HG03103 (cell line): ENCODE results near the gene TSPAN5.

Experiments used
- ATAC-seq: cut with Tn5 transposase; IDR thresholded peaks from one replicate; pipeline ENCODE4 v1.9.1; 2021; ENCODE audit warnings: low read depth; ENCODE audit not compliant: unreplicated experiment

TSPAN5 gene

DNA sequence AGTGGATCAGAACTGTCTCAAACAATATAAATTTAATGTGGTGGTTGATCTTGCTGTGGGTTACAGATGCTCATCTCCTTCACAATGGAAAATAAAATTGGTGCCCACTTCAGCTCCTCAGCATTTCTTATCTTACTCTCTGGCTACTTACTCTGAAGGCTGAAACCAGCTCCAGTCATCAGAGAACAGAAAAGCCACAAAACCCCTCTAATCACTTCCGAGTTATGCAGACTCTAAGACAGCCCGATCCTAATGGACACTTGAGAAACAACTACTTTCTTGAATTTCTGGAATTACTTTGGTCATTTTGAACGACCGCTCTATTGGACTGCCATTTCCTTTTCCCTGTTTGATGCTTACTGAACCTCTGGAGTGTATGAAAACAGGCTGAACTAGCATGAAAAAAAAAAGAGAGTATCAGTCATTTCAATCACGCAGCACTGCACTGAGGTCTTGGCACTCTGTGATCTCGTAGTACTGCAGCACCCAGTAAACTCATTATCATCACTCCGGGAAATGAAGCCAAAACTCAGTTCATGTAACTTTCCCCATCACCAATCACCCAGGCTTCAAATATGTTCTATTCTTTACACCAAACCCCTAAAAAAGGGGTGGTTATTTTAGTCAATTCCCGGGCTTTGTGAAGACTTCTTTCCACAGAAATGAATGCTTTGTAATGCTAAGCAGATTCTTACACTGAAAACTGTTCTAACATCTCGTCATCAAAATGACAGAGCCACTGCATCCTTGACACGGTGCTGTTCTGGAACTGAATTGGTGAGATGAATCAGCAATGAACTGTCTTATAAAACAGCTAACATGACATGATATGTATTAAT lies 54.5 kb downstream of the TSPAN5 start:
- no peak for ATAC-seq

GRCh38 chr4:98602270-98602669 lies 56.1 kb downstream of the TSPAN5 start:
- no peak for ATAC-seq

- no peak for ATAC-seq
Observed at GRCh38 chr4:98601708-98602107, 56.7 kb downstream of the TSPAN5 start.

GRCh38 chr4:98599617-98600205 lies 58.7 kb downstream of the TSPAN5 start:
- no peak for ATAC-seq

- no peak for ATAC-seq
Observed at GRCh38 chr4:98586962-98587354, 71.5 kb downstream of the TSPAN5 start.

GRCh38 chr4:98586291-98586961 lies 72.0 kb downstream of the TSPAN5 start:
- ATAC-seq = no peak

DNA sequence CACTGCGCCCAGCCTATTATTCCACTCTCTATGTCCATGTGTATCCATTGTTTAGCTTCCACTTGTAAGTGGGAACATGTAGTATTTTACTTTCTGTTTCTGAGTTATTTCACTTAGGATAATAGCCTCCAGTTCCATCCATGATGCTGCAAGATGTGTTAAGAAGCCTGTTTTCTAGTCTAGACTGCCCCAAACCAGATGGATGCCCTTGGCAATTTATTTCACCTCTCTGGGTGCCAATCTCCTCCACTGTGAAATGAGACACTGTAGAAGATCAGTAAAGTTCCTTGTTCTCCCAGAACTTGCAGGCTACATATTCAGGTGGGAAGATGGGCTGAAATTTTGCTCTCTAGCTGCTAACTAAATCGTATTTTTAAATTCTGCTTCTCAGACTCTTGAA lies 72.8 kb downstream of the TSPAN5 start:
- no peak for ATAC-seq

DNA sequence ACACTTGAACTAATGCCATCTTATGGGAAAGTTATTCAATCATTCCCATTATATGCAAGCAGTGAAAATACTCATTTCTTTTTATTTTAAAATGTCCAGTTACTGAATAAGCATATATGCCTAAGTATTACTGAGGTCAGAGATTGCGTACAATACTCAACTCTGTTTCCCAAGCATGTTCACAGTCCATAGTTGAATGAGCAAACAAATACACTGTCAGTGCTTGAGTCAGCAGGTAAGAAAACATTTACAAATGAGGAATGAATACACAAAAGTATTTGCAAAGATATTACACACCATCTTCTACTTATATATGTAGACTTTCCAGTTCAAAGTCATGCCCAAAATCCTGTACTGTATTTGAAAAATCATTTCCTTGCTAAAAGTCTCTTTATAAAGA lies 74.1 kb downstream of the TSPAN5 start:
- no peak for ATAC-seq

DNA sequence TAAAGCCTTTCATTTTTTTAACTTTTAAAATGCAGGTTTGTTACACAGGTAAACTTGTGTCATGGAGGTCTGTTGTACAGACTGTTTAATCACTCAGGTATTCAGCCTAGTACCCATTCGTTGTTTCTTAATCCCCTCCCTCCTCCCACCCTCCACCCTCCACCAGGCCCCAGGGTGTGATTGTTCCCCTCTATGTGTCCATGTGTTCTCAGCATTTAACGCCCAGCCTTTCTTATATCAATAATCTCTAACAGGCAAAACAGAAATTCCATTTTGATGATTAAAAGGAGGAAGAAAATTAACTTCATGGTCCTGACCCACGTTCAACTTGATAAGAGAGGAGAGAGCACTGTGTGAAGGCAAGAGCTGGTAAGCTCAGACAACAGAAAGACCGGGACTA lies 75.1 kb downstream of the TSPAN5 start:
- no peak for ATAC-seq

GRCh38 chr4:98581126-98581525 lies 77.3 kb downstream of the TSPAN5 start:
- no peak for ATAC-seq

DNA sequence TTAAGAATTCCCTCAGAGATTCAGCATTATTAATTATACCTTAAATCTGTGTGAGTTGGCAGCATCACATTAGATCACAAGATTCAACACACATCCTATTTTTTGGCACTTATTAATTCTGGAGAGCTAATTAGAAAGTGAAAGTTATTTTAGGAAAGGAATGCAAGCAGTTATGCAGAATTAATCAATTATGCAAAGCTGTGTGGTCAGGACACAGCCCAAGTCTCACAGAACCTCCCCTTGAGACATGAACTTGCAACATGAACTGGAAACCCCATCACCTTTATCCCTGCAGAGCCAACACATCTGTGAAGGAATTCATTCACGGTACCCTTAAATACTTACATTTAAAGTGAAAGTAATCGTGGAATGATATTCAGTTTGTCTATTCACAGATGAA lies 80.5 kb downstream of the TSPAN5 start:
- no peak for ATAC-seq

DNA sequence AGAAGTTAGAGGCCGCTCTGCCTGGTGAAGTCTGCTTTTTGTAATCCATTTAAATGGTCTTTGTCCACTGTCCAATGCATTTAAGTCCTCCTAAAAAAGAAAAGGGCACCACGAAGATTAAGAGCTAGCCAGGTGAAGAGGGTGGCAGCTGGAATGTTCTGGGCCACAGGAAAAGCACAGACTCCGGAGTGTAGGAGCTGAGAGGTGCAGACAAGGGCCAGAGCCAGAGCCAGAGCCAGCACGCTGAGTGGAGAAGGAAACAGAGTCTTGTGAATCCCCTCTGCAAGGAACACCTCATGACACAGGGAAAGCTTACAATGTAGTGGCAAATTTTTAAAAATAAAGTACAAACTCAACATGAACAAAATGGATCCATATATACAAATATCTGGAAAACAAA lies 83.6 kb downstream of the TSPAN5 start:
- no peak for ATAC-seq

DNA sequence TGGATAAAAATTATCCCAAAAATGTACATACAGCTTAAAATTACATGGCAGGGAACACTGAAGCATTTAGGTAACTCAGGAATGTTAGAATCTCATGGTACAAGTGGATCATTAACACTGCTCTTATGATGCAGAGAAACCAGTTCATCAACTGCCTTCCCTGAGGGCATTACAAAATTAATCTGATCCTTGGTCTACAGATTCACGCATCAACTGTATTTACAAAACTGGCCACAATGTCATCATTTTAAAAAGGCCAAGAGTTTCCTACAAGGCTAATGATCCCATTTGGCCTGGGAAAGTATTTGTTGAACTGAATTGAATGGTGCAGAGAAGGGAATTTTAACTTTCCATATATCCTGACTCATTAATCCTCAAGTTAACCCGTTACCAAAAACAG lies 84.6 kb downstream of the TSPAN5 start:
- no peak for ATAC-seq

DNA sequence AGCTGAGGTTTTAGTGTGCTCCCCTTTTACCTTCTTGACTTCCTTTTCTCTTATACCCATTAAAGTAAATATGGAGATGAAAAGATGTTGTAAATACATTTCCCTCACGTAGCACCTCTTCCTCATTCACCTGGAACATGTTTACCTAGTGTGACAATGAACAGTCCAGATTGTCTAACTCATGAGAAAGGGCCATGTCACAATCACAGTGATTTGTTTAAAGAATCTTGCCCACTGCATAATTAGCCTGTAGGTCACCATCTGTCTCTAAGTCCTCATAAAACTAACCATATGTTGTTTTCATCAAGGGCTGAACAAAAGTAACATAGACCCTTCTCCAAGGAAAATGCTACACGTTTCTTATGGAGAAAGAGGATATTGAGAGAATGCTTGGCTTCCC lies 85.7 kb downstream of the TSPAN5 start:
- no peak for ATAC-seq

DNA sequence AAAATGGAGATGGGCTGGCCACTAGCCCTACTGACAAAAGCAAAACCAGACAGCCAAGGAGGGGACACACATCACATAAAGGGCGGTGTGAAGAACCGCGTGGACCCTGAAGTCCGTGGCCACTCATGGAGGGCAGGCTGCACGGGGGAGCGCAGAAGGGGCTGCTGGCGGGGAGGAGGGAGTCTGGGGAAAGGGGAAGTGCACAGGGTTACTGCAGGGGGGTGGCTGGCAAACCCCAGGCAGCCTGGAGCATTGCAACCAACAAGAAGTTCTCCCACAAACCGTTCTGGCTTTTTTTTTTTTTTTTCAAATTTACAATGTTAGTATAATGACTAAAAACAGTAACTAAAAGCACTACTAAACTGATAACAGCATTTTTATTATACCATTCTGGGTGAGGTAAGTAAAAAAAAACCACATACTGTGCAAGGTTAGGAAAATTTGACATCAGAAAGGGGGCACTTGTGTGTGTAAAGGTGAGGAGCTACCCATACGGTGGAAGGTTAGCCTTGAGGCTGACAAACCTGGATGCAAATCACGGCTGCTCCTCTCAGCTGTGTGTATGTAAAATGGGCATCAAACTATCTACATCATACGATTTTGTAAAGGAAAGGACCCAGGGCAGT lies 87.1 kb downstream of the TSPAN5 start:
- no peak for ATAC-seq

DNA sequence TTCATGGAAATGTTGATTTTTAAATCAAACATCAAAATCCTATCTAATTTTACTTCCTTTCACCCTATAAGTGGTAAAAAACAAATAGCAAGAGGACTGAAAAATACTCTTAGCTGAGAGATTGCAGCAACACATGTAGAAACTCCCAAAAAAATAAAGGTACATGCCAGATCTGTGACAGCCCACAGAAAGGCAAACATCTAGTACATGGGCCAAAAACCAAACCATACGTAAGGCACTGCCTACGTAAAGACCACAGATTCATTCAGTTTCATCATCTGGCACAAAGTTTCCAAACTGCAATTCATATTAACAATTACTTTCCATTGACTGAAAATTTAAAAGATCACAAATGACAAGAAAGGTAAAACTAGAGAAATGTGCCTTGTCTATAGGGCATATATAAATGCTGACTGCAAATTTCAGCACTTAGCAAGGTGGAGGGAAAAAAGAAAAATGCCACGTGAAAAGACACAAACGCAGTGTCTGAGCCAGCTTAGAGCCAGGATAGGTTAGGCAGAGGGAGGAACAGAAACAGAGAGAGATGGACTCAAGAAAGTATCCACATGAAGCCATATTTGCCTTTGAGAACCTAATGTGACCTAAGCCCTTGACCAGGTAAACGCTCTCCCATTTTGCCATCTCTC lies 88.1 kb downstream of the TSPAN5 start:
- no peak for ATAC-seq

- ATAC-seq = no peak
Observed at GRCh38 chr4:98568941-98569663, 89.3 kb downstream of the TSPAN5 start.

- no peak for ATAC-seq
Observed at GRCh38 chr4:98567611-98568010, 90.8 kb downstream of the TSPAN5 start.

DNA sequence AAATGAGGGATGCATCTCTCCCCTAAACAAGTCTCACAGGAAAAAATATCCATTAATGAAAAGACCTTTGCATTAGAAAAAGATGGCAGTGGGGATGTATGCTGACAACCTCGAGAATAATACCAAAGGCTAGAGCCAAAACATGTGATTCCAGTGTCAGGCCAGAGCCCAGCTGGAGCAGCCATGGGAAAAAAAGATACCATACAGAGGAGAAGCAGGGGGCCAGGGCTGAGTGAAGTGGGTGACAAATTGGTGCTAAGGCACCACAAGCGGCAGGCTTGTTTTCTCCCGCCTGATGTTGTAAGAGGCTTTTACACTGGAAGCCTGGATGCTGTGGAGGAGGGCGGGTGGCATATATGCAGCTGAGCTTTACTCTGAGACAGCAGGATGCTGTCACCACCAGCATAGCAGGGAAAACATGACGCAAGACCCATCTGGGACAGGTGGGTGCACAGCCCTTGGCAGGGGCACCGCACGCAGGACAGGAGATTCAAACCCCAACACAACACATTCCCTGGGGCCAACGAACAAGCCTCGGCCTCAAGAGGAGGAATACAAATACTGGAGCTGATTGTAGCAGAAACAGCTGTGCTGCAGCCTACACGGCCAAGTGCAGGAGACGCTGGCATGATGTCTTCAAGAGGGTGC lies 91.9 kb downstream of the TSPAN5 start:
- ATAC-seq = no peak
